ENCODE data around the gene HPS4.
"Not testable (repeated sequence)": the region's sequence is repeated elsewhere in the genome, so short reads cannot be mapped to it uniquely, and the experiment has no call there.

HPS4 gene

DNA sequence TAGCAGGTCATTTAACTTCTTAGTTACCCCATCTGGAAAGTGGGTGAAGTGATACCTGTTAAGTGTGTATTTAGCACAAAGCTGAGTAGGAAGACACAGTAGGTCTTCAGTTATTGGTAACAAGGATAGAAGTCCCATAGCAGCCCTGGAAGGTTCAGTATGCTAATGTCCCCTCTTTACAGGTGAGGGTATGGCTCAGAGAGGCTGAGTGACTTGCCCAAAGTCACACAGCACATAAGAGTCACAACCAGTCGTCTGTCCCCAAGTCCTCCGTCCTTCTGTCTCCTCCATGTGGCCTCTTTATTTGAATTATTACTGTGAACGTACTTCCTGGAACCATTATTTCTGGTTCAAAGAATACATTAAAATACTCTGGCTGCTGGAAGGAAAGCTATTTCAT lies 44.0 kb downstream of the HPS4 start:
- no peak for DNase-seq

DNA sequence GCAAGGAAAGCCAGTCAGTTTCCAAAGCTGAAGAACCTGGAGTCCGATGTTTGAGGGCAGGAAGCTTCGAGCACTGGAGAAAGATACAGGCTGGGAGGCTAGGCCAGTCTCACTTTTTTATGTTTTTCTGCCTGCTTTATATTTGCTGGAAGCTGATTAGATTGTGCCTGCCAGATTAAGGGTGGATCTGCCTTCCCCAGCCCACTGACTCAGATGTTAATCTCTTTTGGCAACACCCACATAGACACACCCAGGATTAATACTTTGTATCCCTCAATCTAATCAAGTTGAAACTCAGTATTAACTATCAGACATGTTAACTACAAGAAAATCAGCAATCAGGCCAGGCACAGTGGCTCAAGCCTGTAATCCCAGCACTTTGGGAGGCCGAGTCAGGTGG lies 44.8 kb downstream of the HPS4 start:
- DNase-seq = not testable (repeated sequence)

DNA sequence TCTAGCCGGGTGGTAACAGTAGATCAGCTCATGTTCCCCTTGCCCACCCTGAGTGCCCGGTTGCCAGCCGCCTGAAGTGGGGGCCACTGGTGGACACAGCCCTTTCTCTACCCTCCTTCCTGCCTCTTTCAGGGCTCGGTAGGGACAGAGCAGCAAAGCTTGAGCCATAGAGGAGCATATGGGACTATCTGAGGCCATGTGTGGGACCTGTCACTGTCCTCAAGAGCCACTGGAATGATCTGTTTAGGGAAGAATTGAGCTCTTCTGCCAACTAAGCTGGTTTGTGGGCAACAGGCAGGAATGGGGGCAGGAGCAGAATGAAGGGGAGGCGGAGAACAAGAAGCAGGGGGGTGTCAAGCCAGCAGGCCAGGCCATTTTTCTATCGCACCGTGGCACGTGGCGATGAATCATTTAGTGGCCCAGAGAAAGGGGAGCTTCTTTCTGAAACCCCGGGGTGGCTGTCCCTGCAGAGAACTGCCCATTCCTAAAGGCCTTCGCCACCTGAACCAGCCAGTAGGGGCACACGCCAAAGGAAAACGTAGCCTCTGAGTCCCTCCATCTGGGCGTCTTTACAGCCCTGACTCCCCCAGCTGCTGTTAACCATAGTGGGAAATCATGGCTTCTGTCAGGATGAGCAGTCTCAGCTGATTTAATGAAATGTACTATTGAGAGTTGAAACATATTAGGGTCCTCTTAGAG lies 45.7 kb downstream of the HPS4 start:
- DNase-seq = no peak

DNA sequence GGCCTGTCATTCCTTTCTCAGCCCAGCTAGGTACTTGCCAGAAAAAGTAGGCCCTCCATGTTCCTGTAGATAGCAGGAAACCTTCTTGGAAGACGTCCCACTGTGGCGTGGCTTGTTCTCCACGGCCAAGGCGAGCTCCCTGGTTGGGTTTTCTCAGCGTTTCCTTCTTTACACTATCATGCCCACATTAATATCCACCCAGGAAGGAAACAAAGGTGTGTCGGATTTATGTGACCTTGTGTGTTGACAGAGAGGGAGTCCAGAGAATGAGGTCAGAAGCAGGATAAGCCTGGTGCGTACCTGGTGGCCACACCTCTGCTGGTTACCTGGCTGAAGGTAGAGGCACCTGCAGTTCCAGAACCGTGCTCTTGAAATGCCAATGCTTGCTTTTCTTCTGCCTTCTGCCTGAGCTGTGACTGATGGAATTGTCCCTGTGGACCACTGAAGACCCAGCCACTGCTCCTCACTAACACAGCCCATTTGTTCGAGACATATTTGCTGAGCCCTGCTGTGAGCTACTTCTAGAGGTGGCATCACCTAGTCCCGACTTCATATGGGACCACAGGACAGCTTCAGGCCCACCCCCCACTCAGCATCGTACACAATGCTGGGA lies 46.6 kb downstream of the HPS4 start:
- no peak for DNase-seq

DNA sequence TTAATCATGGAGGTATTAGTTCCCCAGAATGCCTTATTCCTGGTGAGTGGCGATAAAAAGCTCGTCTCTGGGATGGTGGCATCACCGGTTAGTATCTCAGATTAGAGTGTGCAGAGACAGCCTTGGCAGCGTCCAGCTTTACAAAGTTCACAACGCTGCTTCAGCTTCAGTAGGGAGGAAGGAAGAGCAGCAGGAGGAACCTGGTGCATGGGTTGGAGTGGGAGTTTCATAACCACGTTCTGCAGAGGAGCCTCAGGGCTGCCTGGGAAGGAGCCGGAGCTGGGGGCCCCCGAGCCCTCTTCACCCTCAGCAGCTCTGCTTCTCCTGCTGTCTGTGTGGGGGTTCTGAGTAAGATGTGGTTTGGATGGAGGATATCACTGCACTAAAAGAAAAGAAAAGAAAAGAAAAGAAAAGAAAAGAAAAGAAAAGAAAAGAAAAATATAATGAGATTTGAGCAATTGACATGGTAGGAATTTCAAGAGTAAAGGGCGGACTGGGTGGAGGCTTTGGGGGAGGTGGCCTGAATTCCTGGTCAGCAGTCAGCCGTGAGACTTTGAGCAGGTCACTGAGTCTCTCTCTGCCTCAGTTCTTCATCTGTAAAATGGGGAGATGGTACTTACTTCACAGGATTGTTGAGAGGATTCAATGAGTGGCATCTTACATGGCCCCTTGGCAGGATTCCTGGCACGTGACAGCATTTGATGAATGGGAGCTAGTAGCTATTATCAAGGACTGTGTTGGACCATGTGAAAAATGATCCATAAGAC lies 48.1 kb downstream of the HPS4 start:
- DNase-seq = no peak

DNA sequence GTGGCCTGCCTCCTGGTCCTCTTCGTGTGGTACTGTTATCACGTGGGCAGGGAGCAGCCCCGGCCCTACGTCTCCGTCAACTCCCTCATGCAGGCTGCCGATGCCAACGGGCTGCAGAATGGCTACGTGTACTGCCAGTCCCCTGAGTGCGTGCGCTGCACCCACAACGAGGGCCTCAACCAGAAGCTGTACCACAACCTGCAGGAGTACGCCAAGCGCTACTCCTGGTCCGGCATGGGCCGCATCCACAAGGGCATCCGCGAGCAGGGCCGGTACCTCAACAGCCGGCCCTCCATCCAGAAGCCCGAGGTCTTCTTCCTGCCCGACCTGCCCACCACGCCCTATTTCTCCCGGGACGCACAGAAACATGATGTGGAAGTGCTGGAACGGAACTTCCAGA lies 49.8 kb downstream of the HPS4 start:
- no peak for DNase-seq

DNA sequence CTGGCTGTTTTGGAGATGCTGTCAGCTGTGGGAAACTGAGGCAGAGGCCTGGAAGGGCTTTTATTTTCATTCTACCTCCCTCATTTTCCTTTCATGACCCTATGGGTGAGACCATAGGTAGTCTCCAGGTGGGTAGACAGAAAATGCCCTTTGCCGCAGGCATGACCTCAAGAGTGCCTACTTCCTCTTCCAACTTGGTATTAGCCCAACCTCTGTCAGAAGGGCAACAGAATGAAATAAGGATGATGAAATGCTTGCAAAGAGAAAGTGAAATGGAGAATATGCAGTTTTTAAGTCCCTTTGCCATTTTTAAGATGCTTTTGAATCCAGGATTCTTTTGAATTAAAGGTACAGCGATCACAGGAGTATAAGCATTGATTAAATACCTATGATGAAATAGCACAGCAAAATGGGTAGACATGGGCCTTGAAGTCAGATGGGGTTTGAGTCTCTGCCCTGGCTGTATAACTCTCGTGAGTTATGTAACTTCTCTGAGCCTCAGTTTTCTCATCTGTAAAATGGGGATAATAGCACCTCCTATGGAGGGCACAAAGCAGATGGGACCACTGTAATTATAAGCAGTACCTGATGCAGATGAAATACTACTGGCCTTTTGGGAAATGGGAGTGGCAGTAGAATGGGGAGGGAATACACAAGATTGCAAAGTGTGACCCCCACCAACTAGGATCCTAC lies 50.8 kb downstream of the HPS4 start:
- DNase-seq = no peak

DNA sequence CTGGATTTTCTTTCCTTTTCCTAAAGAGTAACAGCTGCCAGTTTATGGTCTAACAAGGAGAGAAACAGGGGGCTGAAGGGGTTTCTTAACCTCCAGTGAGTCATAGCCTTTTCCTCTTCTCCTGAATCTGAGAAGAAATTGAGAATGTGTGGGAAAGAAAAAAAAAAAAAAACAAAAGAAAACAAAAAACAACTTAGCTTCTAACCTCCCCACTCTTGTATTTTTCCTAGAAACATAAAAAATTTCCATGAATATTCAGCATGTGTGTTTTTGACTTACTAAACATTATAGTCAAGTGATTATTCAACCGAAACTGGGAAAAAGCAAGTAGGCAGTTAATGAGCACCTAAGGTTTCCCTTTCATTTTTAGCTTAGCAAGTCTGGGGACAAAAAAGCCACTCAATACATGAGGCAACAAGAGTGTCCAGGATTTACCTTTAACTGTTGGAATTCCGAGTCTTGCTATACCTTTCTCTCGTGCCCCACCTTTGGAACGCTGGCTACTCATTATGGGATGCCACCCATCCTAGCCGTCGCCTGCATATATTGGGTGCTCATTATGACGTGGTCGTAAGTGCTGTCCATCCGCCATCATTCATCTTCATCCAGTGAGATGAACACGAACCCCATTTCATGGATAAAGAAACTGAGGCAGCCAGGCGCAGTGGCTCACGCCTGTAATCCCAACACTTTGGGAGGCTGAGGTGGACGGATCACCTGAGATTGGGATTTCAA lies 52.2 kb downstream of the HPS4 start:
- DNase-seq = peak; percentile 25

DNA sequence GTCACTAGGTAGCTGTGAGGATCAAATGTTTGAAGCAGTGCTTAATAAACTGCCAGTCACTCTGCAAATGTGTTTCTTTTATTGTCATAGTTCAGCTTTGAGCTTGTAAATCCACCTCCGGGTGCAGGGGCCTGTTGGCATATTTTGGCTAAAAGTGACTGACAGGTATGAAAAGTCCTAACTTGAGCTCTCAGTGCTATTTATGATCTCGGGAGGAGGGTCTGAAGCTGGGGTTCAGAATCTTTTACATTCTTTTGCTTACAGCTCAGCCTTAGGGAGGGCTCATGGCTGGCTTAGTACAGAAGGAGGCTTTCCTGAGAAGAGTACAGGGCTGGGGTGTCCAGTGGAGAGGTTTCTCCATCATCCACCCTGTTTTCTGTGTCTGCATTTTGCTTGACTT lies 53.0 kb downstream of the HPS4 start:
- no peak for DNase-seq

DNA sequence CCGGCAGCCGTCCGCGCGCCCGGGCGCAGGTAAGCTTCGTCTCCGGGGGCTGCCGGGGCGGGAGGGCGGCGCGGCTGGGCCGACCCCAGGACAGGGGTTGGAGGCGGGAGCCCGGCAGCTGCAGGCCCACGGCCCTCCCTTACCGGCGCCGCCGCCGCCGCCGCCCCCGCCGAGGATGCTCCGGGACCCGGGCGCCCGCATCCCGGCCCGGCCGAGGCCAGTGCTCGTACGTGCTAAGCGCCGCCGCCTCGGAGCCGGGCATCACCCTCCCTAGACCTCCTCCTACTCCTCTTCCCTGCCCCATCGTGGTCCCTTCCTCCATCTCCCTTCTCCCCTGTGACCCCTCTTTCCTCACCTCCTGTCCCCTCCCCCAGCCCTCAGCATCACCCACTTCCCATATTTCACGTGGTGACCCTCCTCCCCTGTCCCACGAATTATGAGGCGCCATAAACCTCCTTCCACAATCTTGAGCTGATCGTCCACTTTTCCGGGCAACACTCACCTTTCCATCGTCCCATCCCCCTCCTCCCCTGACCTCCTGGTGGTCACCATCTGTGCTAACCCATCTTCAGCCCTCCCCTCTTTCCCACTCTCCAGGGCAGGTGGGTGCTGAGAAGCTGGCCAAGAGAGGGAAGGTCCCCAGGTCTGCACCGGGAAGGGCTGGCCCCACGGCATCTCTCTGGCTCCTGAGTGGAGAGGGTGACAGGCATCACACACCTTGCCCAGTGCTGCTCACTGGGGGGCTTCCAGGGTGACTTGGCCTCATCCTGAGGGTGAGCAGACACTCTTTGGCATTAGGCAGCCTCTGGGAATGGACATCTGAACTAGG lies 53.9 kb downstream of the HPS4 start:
- DNase-seq = no peak

DNA sequence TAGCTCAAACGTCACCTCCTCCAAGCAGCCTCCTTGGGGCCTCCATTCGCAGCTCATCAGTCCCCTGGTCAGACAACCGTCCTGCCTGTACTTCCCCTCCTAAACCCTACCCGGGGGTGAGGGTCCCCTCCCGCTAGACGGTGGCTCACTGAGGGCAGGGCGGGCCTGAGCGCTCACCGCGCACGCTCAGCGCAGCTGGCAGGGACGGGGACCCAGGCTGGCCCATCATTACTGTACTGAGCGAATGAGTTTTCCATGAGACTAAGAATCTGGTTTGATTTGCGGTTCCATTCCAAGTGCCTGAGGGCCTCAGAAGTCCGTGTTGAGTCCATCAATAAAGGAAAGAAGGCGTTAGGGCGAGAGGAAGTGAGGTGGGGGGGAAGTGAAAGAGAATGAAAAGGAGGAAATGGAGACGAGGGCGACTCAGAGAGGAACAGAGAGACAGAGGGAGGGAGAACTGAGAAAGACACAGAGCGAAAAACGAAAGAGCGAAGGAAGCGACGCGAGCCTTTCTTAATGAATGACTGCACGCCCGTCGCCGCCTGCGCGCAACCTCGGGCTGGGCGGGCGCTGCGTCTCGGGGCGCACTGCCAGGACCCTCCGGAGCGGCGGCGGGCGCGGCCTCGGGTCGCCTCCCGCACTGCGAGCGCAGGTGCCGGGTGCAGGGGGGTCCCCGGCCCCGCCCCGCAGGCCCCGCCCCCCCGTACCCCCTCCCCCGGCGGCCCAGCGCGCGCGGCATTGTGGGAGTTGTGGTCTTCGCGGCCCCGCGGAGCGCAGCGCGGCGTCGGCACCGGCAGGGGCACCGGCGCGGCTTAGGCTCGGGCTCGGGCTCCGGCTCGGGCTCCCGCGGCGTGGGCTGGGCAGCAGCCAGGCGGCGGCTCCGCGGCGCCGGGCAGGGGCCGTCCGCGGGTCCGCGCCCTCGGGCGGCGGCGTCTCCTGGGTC lies 54.8 kb downstream of the HPS4 start, which contains the start of gene ASPHD2:
Gene ASPHD2 (plus strand): TSS at position 746 of the 943 bp plus-strand sequence. CDS start 4,356 bp downstream, outside the sequence.
- peak; percentile 63 for DNase-seq

DNA sequence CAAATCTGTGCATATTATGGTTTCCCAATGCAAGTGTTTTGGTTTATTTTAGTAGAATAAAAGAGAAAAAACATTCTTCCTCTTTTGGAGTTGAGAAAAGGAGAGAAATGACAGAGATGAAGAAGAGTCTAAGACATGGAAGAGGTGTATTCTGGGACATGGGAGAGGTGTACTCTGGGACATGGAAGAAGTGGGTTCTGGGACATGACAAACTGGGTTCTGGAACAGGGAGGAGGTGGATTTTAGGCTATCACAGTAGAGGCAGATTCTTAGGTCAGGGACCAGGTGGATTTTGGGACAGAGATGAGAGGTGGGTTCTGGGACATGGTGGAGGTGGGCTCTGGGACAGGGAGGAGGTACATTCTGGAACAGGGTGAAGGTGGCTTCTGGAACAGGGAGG lies 56.7 kb downstream of the HPS4 start:
- DNase-seq = no peak

DNA sequence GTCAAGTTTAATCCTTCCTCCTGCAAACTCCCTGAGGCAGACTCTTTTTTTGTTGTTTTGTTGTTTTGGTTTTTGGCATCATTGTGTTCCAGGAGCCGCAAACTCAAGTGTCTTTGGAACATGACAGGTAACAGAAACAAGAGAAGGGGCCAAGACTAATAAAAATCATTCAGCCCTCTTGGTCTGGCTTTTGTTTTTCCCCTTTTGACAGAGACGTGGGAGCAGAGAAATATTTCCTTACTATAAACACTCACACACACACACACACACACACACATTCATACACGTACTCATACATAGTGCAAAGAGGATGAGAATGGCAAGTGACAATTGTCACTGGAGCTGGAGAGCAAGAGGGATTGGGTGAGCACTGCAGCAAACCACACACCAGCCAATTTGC lies 65.0 kb downstream of the HPS4 start:
- no peak for DNase-seq

DNA sequence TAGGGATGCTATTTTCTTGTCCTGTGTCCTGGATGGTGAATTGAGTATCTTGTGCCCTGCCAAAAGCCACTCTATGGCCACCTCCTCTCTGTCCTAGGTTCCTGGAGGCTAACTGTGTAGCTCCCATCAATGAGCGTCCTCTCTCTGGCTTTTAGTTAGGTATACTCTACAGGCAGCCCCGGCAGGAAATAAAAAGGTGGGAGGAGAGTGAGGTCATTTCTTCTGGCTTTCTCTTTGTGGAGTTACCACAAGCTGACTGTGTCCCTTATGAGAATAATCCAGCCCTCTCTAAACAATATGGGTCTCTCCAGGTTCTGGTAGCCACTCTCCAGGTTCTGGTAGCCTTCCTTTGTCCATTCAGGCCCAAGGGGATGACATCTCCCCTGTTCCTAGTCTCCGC lies 66.2 kb downstream of the HPS4 start:
- DNase-seq = no peak

DNA sequence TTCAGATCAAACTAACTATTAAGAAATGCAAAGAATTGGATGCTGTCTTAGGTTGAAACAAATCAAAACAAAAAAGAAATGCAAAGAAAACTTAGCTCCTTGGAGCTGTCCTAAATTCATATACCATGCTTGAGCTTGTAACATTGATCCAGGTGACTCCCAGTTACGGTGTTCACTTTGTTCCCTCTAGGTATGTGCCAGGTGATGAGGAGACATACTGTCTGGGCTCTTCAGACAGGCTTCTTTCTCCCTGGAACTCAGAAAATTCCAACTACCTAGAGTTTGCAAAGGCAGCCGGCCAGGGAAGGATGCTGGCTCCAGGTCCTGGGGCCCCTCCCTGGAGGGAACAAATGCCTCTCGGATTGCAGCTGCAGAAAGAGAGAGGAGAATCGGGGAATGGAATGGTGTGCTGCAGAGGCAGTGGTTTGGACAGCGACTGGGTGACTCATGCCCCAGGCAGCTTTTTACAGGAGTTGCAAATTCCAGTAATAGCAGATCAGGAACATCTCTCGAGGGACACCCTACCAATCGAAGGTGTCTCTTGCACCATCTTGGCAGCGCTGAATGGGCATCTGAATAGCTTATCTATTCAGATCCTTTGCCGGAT lies 66.8 kb downstream of the HPS4 start:
- DNase-seq = peak; percentile 85

DNA sequence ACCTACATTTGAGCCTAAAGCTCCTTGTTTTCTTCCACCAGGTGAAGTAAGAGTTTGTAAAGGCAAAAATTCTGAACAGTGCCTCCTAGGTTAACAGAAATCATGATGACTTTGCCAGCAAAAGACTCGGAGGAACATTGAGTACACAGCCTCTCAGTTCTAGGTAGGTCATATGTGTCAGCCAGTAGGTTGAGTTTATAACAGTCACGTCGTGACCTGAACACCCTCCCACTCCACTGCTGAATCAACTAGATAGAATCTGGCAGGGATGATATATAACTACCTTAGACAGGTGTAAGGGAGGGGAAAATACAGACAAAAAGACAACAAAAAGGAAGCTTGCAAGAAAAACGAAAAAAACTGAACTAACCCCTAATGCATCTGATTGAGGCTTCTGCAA lies 67.3 kb downstream of the HPS4 start:
- no peak for DNase-seq

DNA sequence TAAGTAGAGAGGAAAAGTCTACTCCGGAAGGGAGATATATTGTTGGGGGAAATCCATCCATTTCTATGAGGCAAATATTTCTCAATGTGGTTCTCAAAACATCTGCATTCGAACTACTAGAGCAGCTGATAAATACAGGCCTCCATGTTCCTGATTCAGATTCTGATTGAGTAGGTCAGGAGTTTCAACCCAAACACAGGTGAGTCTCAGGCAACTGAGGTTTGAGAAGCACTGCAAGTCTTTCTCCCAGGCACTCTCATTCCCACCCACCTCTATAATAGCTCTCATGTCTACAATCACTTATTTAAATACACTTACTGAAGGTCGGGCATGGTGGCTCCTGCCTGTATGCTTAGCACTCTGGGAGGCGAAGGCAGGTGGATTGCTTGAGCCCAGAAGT lies 69.2 kb downstream of the HPS4 start:
- no peak for DNase-seq

DNA sequence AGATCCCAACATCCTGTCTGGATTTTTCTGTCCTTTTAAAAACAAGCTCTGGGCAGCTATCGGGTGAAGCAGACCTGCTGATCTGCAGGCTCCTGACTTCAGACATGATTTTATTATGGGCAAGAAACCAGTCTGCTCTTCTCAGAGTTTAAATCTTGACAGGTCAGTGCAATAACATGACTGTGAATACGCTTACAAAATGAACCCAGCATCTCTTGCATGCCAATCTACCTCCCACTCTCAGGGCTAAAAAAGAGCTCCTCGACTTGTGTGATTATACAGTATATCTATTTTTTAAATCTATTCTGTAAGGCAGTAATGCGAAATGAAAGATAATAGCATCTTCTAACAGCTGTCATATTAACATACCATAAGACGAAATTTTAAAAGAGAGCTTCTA lies 73.2 kb downstream of the HPS4 start:
- no peak for DNase-seq

DNA sequence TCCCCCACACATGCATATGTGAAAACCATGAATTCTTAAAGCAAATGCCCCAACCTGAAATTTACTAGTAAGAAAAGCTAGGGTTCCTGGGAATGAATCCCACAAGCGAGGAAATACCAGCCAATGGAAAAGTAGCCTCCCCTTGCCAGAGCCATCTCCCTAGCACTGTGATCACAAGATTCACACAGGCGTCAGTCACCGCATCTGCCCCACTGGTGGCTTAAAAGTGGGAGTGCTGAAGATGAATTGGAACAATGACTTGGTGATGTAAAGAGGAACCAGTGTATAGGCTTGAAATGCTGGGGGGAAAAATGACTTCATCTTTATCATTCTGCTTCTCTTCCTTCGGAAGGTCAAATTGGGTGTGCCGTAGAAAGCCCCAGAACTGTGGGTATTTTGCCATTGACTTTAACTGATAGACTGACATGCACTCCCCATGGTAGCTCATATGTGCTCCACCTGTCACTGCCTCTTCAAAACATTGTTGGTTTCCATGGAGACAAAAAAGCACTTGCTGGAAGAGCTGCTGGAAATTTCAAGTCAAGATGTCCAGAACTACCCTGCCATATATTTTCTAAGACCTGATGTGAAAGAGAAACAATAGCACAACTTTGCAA lies 73.8 kb downstream of the HPS4 start:
- no peak for DNase-seq
